ENCODE data around the gene SEPTIN11. TPM values are rescaled to one million over a fixed set of nuclear protein-coding genes. Genes with fewer than 3 reads are reported as not detected.
A peak's percentile ranks its signal among the peaks of the same experiment; 100 is the strongest.

SEPTIN11 gene
- total RNA-seq, 4 donors from 2014 or later = 74.1 to 144 (median 86.9) TPM

GRCh38 chr4:76984127-76984526 is 34.6 kb downstream of the SEPTIN11 start:
- intact Hi-C loops (cut with DNase I) = no loop called here
- DNase-seq (ENCODE audit: extremely low spot score) = no peak
- no peaks in the 10 kb centered on the region for H3K9me3 ChIP-seq
- H3K4me3 ChIP-seq = no peak overlapping the region
- H3K27ac ChIP-seq (replicated peaks in 1 of 4) = peak overlapping the region; percentile 56 to 59 (median 58)
- TF ChIP-seq POLR2A (IDR thresholded peaks at IDR 0.05; ENCODE audit: low read depth) (no peak), POLR2AphosphoS5 (IDR thresholded peaks at IDR 0.05) (no peak), EP300 (IDR thresholded peaks at IDR 0.05) (peak; percentile 11), CTCF (IDR thresholded peaks at IDR 0.05) (peak; percentile 11 to 37 (median 12))
- peaks cover 21 to 61% (median 44%) of the 10 kb centered on the region in 4 donors for H3K4me1 ChIP-seq
- no peaks in the 10 kb centered on the region for H3K27me3 ChIP-seq
- H3K36me3 ChIP-seq = no peaks in the 10 kb centered on the region
- WGBS = 44% methylated on average over 3 of the region's 3 CpGs

- Histone ChIP-seq H3K4me3 (no peak overlapping the region), H3K27me3 (no peaks in the 10 kb centered on the region), H3K27ac (replicated peaks in 1 of 4) (peak overlapping the region; percentile 56 to 65 (median 58)), H3K9me3 (no peaks in the 10 kb centered on the region), H3K4me1 (peaks cover 21 to 61% (median 44%) of the 10 kb centered on the region in 4 donors), H3K36me3 (no peaks in the 10 kb centered on the region)
- intact Hi-C loops (cut with DNase I) = no loop called here
- peak; percentile 94 for DNase-seq (ENCODE audit: extremely low spot score)
- WGBS = 20% methylated on average over 7 of the region's 7 CpGs
- peak; percentile 78 to 79 for TF ChIP-seq POLR2AphosphoS5 (IDR thresholded peaks at IDR 0.05)
- TF ChIP-seq POLR2A (IDR thresholded peaks at IDR 0.05; ENCODE audit: low read depth) = no peak
- no peak for TF ChIP-seq CTCF (IDR thresholded peaks at IDR 0.05)
- no peak for TF ChIP-seq EP300 (IDR thresholded peaks at IDR 0.05)
Measured at GRCh38 chr4:76984788-76985211, 35.2 kb downstream of the SEPTIN11 start.

GRCh38 chr4:76987153-76987591 is 37.6 kb downstream of the SEPTIN11 start:
- WGBS = 67% methylated on average over 5 of the region's 5 CpGs
- DNase-seq (ENCODE audit: extremely low spot score) = no peak
- Histone ChIP-seq H3K4me3 (peak overlapping the region in 1 of 4 donors; percentile 2), H3K4me1 (peaks cover 12 to 47% (median 41%) of the 10 kb centered on the region in 4 donors), H3K9me3 (no peaks in the 10 kb centered on the region), H3K27me3 (no peaks in the 10 kb centered on the region), H3K36me3 (no peaks in the 10 kb centered on the region), H3K27ac (replicated peaks in 1 of 4) (peak overlapping the region; percentile 7 to 72 (median 24))
- intact Hi-C loops (cut with DNase I) = no loop called here
- TF ChIP-seq EP300 (IDR thresholded peaks at IDR 0.05) = no peak
- TF ChIP-seq POLR2AphosphoS5 (IDR thresholded peaks at IDR 0.05) = peak in 1 of 2 donors; percentile 14

- 76% methylated on average over 4 of the region's 4 CpGs for WGBS
- DNase-seq (ENCODE audit: extremely low spot score) = no peak
- intact Hi-C loops (cut with DNase I) = no loop called here
- Histone ChIP-seq H3K4me3 (peak overlapping the region in 1 of 4 donors; percentile 2), H3K27me3 (no peaks in the 10 kb centered on the region), H3K27ac (replicated peaks in 1 of 4) (peak overlapping the region in 3 of 4 donors; percentile 9 to 72 (median 40)), H3K4me1 (peaks cover 12 to 44% (median 40%) of the 10 kb centered on the region in 4 donors), H3K36me3 (no peaks in the 10 kb centered on the region), H3K9me3 (no peaks in the 10 kb centered on the region)
- TF ChIP-seq CTCF (IDR thresholded peaks at IDR 0.05) (no peak), POLR2AphosphoS5 (IDR thresholded peaks at IDR 0.05) (no peak), EP300 (IDR thresholded peaks at IDR 0.05) (no peak), POLR2A (IDR thresholded peaks at IDR 0.05; ENCODE audit: low read depth) (no peak)
Measured at GRCh38 chr4:76987685-76988084, 38.1 kb downstream of the SEPTIN11 start.

- no peaks in the 10 kb centered on the region for H3K27me3 ChIP-seq
- no peak for DNase-seq (ENCODE audit: extremely low spot score)
- intact Hi-C loops (cut with DNase I) = loop anchor here (5.0 kb wide), 1 partner anchor 37 kb away; no protein-coding TSS in a partner anchor
- peaks cover 21 to 36% (median 25%) of the 10 kb centered on the region in 4 donors for H3K4me1 ChIP-seq
- no peak for TF ChIP-seq POLR2AphosphoS5 (IDR thresholded peaks at IDR 0.05)
- no peak for TF ChIP-seq CTCF (IDR thresholded peaks at IDR 0.05)
- no peak for TF ChIP-seq POLR2A (IDR thresholded peaks at IDR 0.05; ENCODE audit: low read depth)
- TF ChIP-seq EP300 (IDR thresholded peaks at IDR 0.05) = no peak
- H3K27ac ChIP-seq (replicated peaks in 1 of 4) = no peak overlapping the region
- no peak overlapping the region for H3K4me3 ChIP-seq
- 92% methylated on average over 13 of the region's 13 CpGs for WGBS
- no peaks in the 10 kb centered on the region for H3K36me3 ChIP-seq
- no peaks in the 10 kb centered on the region for H3K9me3 ChIP-seq
Measured at GRCh38 chr4:76989391-76990061, 40.0 kb downstream of the SEPTIN11 start.
